AG09319 (cell line): ENCODE results near the gene FAM221A.
"Not testable (repeated sequence)": the region's sequence is repeated elsewhere in the genome, so short reads cannot be mapped to it uniquely, and the experiment has no call there.

ENCODE experiments used
- DNase-seq: peaks from one replicate; pipeline ENCODE4 v3.0.0-alpha.2; 2010; ENCODE audit warnings: low read depth; ENCODE audit errors: extremely low read depth
- TF ChIP-seq, protein P1 (sequence below): IDR thresholded peaks from 2 replicates; pipeline ENCODE4 v1.5.1; 2011; ENCODE audit warnings: low read depth, mild to moderate bottlenecking, inconsistent platforms, low read length, moderate library complexity

The FAM221A gene

DNA sequence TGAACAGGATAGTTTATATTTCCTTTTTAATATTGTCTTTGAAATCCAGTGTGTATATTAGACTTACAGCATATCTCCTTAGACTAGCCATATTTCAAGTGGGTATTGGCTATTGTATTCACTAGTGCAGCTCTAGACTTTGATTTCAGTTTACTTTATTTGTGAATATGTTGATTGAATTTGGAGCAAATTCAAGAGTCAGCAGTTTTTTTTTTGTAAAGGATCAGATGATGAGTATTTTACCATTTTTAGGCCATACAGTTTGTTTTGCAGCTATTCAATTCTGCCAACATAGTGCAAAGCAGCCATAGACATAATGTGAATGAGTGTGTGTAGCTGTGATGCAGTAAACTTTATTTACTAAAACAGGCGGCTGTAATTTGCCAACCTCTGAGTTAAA is 34.6 kb downstream of the FAM221A start:
- no peak for DNase-seq
- TF ChIP-seq, protein P1, sequence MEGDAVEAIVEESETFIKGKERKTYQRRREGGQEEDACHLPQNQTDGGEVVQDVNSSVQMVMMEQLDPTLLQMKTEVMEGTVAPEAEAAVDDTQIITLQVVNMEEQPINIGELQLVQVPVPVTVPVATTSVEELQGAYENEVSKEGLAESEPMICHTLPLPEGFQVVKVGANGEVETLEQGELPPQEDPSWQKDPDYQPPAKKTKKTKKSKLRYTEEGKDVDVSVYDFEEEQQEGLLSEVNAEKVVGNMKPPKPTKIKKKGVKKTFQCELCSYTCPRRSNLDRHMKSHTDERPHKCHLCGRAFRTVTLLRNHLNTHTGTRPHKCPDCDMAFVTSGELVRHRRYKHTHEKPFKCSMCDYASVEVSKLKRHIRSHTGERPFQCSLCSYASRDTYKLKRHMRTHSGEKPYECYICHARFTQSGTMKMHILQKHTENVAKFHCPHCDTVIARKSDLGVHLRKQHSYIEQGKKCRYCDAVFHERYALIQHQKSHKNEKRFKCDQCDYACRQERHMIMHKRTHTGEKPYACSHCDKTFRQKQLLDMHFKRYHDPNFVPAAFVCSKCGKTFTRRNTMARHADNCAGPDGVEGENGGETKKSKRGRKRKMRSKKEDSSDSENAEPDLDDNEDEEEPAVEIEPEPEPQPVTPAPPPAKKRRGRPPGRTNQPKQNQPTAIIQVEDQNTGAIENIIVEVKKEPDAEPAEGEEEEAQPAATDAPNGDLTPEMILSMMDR = no peak

DNA sequence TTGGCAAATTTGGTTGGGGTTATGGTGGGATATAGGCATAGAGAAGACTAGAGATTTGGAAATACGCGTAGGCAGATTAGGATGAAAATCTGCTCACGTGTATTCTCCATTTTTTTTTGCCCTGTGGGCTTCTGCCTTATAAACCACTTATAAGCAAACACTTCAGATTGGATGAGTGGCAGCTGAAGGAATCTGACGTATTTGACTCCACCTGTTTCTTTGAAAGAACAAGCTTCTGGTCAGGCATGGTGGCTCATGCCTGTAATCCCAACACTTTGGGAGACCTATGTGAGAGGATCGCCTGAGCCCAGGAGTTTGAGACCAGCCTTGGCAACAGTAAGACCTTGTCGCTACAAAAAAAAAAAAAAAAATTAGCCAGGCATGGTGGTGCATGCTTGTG is 35.1 kb downstream of the FAM221A start:
- TF ChIP-seq, protein P1 = no peak
- no peak for DNase-seq

DNA sequence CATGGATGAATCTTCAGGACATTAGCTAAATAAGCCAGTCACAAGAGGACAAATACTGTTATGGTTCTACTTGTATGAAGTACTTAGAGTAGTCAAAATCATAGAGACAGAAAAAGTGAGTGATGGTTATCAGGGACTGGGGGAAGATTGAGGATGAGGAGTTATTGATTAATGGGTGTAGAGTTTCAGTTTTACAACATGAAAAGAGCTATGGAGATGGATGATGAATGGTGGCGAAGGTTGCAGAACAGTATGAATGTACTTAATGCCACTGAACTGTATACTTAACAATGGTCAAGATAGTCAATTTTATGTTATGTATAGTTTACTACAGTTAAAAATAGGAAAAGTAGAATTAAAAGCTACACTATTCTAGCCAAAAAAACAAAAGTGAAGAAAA is 37.8 kb downstream of the FAM221A start:
- DNase-seq = no peak
- TF ChIP-seq, protein P1 = no peak

DNA sequence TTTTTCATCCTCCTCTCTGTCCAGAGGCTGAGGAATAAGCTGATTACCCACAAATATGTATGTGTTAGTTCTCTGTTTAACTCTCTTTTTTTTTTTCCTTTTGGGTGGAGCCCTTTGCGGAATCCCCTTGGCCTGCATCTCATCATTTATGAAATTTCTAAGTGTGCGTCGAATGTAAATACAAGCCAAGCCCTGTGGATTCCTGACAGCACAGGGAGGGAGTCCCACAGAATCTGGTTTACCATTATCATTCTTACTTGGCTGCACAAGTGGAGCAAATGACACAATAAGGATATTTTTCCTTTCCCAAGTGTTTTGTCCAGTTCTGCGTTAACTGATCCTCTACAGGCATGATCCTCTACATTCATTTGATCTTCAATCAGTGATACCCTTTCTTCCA is 41.5 kb downstream of the FAM221A start:
- no peak for DNase-seq
- TF ChIP-seq, protein P1 = no peak

DNA sequence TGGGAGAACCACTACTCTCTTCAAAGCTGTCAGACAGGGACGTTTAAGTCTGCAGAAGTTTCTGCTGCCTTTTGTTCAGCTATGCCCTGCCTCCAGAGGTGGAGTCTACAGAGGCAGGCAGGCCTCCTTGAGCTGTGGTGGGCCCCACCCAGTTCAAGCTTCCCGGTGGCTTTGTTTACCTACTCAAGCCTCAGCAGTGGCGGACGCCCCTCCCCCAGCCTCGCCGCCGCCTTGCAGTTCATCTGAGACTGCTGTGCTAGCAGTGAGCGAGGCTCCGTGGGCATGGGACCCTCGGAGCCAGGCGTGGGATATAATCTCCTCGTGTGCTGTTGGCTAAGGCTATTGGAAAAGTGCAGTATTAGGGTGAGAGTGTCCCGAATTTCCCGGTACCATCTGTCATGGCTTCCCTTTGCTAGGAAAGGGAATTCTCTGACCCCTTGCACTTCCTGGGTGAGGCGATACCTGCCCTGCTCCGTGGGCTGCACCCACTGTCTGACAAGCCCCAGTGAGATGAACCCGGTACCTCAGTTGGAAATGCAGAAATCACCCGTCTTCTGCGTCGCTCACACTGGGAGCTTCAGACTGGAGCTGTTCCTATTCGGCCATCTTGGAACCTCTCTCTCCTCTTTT is 42.7 kb downstream of the FAM221A start:
- not testable (repeated sequence) for DNase-seq

DNA sequence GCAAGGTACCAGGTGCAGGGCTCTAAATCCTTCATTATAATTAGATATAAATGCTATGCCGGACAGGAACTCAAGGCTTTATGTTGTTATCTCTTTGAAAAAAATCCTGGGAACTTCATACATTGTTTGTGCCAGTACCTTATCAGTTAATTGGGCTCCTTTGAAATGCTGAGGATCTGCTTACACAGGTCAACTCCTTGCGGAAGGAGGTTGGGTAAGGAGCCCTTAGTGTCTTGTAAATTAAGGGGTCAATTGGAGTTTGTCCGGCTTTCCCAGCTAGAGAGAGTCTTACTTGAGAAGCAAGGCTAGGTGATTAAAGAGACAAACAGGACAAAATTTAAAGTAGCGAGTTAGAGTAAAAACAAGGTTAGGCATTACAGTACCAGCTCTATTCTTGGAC is 44.1 kb downstream of the FAM221A start:
- DNase-seq = not testable (repeated sequence)

DNA sequence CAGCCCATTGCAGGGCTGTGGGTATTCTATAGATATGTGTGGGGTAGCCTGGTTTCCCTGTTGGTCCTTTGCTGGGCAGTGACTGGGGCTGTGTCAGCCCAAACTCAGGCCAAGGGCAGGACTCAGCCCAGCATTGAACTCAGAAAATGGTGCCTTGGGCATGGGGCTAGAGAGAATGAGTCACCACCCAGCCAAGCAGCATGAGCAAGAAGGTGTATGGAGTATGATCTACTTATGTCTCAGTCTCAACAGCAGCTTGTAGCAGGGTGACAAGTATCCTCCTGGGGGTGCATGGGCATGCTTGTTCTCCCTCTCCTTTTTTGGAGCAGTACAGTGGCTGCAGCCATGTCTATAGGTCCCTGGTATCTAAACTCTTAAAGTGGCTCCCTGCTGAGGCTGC is 62.1 kb downstream of the FAM221A start:
- TF ChIP-seq, protein P1 = no peak
- no peak for DNase-seq

DNA sequence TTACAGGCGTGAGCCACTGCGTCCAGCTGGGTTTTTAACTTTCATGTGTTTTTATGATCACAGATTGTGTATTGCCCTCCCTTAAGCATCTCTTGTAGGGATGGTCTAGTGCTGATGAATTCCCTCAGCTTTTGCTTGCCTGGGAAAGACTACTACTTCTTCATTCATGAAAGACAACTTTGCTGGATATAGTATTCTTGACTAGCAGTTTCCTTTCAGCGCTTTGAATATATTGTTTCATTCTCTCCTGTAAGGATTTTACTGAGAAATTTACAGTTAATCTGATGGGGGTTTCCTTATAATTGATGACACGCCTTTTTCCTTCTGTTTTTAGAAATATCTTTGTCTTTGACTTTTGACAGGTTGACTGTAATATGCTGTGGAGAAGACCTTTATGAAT is 63.2 kb downstream of the FAM221A start:
- TF ChIP-seq, protein P1 = no peak
- DNase-seq = no peak
